HepG2 (cell line): ENCODE results near the gene FGD2. TPM values are rescaled to one million over a fixed set of nuclear protein-coding genes. Genes with fewer than 3 reads are reported as not detected.

Source experiments
- ATAC-seq: fragments of 200-7000 bp; cut with Tn5 transposase; 3 replicates; pipeline ENCODE4 v1.9.1; 2020; ENCODE audit warnings: mild to moderate bottlenecking, moderate library complexity
- BruUV-seq: library from RNA; stranded (reverse); fragments of 400-500 nt; replicated peaks from 2 replicates; lab custom pipeline; 2021; lab: Mats Ljungman, UMichigan
- CTCF ChIA-PET: fragments of 300-600 bp; formaldehyde crosslinking; extraction: SDS; loops from one replicate; lab custom pipeline; 2021; ENCODE audit warnings: low total read pairs, inconsistent platforms, low intra/inter-chr PET ratio; lab: Yijun Ruan, JAX
- POLR2A ChIA-PET: fragments of 350-600 bp; sonication (Branson Sonifier 250); formaldehyde crosslinking; loops from one replicate; lab custom pipeline; 2020; ENCODE audit warnings: antibody characterized with exemption, inconsistent platforms; lab: Yijun Ruan, JAX
- DNase-seq: peaks from one replicate; pipeline ENCODE4 v3.0.0-alpha.2; 2015; ENCODE audit warnings: low spot score
- FAIRE-seq: peaks from 3 replicates; lab custom pipeline; 2011; peaks lifted over from hg19 to GRCh38; lab: Jason Lieb, UNC
- H2AFZ ChIP-seq: one replicate; pipeline ENCODE4 v1.6.1; 2011; ENCODE audit warnings: low read length, inconsistent platforms
- H3K27ac ChIP-seq: fragments of 300-600 bp; 3 replicates; pipeline ENCODE4 v1.8.0; 2011; ENCODE audit warnings: mixed run types, mild to moderate bottlenecking, mixed read lengths, low read length, inconsistent platforms; ENCODE audit not compliant: insufficient read depth; ENCODE audit errors: extremely low read length
- H3K27me3 ChIP-seq, 2 experiments: fragments of 200-600 bp in 1 of 2; 2 replicates in 1 of 2; 3 replicates in 1 of 2; pipeline versions ENCODE4 v1.6.0 to v1.8.0; 2011; ENCODE audit warnings: low read length in 2 of 2, mild to moderate bottlenecking in 2 of 2, moderate library complexity in 2 of 2, inconsistent platforms in 1 of 2; ENCODE audit not compliant: insufficient read depth in 2 of 2, control insufficient read depth in 1 of 2
- H3K36me3 ChIP-seq, 2 experiments: fragments of 200-600 bp in 1 of 2; replicated peaks in 1 of 2; 2 replicates in 1 of 2; 3 replicates in 1 of 2; pipeline versions ENCODE4 v1.5.1 to v1.8.0; 2011; ENCODE audit warnings: low read length in 2 of 2, inconsistent platforms in 1 of 2; ENCODE audit not compliant: insufficient read depth in 2 of 2, control insufficient read depth in 1 of 2
- H3K4me1 ChIP-seq: 2 replicates; pipeline ENCODE4 v1.5.1; 2012; ENCODE audit warnings: low read length, inconsistent platforms; ENCODE audit not compliant: insufficient read depth
- H3K4me2 ChIP-seq: 2 replicates; pipeline ENCODE4 v1.6.0; 2011; ENCODE audit warnings: low read depth, low read length, inconsistent platforms
- H3K4me3 ChIP-seq, 3 experiments: fragments of 200-600 bp in 1 of 3; sonication (generic), shearing (Covaris generic) in 1 of 3; replicated peaks in 1 of 3; 2 replicates each; pipeline ENCODE4 v1.5.1; 2011 to 2016; ENCODE audit warnings: low read length in 3 of 3, inconsistent platforms in 2 of 3, low read depth in 2 of 3, mild to moderate bottlenecking in 2 of 3, control low read depth in 1 of 3, mixed read lengths in 1 of 3; ENCODE audit not compliant: insufficient read depth in 1 of 3
- H3K79me2 ChIP-seq: one replicate; pipeline ENCODE4 v1.6.1; 2011; ENCODE audit warnings: low read length, inconsistent platforms; ENCODE audit not compliant: insufficient read depth
- H3K9ac ChIP-seq: 2 replicates; pipeline ENCODE4 v1.6.0; 2011; ENCODE audit warnings: mild to moderate bottlenecking, low read depth, low read length, inconsistent platforms; ENCODE audit not compliant: insufficient read depth
- H3K9me3 ChIP-seq: 2 replicates; pipeline ENCODE4 v1.5.1; 2012; ENCODE audit warnings: mild to moderate bottlenecking, low read length
- H4K20me1 ChIP-seq: 2 replicates; pipeline ENCODE4 v1.6.0; 2011; ENCODE audit warnings: inconsistent platforms, mild to moderate bottlenecking, low read length, moderate library complexity; ENCODE audit not compliant: insufficient read depth
- HOMEZ ChIP-seq: IDR thresholded peaks from 2 replicates; pipeline ENCODE4 v1.6.1; 2016; ENCODE audit warnings: low read depth
- PRDM15 ChIP-seq: sonication (generic); formaldehyde crosslinking; IDR thresholded peaks from 2 replicates; pipeline ENCODE4 v1.4.0; 2020; ENCODE audit warnings: missing genetic modification reagents
- SIX4 ChIP-seq: sonication (generic); formaldehyde crosslinking; IDR thresholded peaks from 2 replicates; pipeline ENCODE4 v1.4.0; 2020; ENCODE audit warnings: missing genetic modification reagents
- ZFP36L1 ChIP-seq: sonication (generic); formaldehyde crosslinking; IDR thresholded peaks from 2 replicates; pipeline ENCODE4 v1.8.0; 2022; ENCODE audit warnings: mild to moderate bottlenecking, missing genetic modification reagents, moderate library complexity
- ZMYM3 ChIP-seq: sonication (generic); formaldehyde crosslinking; IDR thresholded peaks from 2 replicates; pipeline ENCODE4 v1.5.1; 2020; ENCODE audit warnings: mild to moderate bottlenecking, missing genetic modification reagents
- ZNF501 ChIP-seq: sonication (generic); formaldehyde crosslinking; IDR thresholded peaks from 2 replicates; pipeline ENCODE4 v1.5.1; 2020; ENCODE audit warnings: mild to moderate bottlenecking, moderate library complexity, missing genetic modification reagents
- ZNF629 ChIP-seq: sonication (generic); formaldehyde crosslinking; conservative IDR thresholded peaks from 2 replicates; pipeline ENCODE4 v1.5.0; 2020; ENCODE audit warnings: missing genetic modification reagents
- WGBS: methylation state at CpG from one replicate; pipeline ENCODE4 v1.1.6; 2017; ENCODE audit warnings: low lambda C conversion rate; 5-methylcytosine and 5-hydroxymethylcytosine counted together
- in situ Hi-C: cut with HindIII; loops from 2 replicates; pipeline ENCODE4 v1.10.0; 2017; ENCODE audit warnings: low pct_unique_long_range_greater_than_20kb; ENCODE audit not compliant: extremely low pct_ligation_motif_present
- intact Hi-C: fragments of 100-400 bp; cut with micrococcal nuclease; formaldehyde crosslinking; loops from one replicate; pipeline ENCODE4 v1.10.0; 2022; ENCODE audit not compliant: unreplicated experiment
- polyA plus RNA-seq, 8 experiments: library from polyadenylated mRNA; depleted of rRNA in 3 of 8; stranded (reverse) in 7 of 8; unstranded in 1 of 8; fragments of >200 nt; fragmentation: Illumina TruSeq in 4 of 8; extraction: Trizol in 4 of 8; gene quantifications; 2 replicates each; pipeline versions ENCODE4 v1.2.1 to v1.2.3, GENCODE V29; 2011 to 2016; ENCODE audit warnings: low read depth in 4 of 8, missing spikeins in 1 of 8, mixed read lengths in 1 of 8; ENCODE audit not compliant: insufficient read depth in 1 of 8
- total RNA-seq, 5 experiments: library from RNA; depleted of rRNA; stranded (reverse); fragments of >200 nt; fragmentation: Illumina TruSeq; extraction: Trizol; gene quantifications; 2 replicates each; pipeline ENCODE4 v1.2.3, GENCODE V29; 2016; ENCODE audit warnings: low read depth in 1 of 5

The FGD2 gene
- total and polyA plus RNA-seq, 2 of the 13 experiments (the other 11 are each of a cell fraction or from before 2014, with no cell fraction given) = not detected

DNA sequence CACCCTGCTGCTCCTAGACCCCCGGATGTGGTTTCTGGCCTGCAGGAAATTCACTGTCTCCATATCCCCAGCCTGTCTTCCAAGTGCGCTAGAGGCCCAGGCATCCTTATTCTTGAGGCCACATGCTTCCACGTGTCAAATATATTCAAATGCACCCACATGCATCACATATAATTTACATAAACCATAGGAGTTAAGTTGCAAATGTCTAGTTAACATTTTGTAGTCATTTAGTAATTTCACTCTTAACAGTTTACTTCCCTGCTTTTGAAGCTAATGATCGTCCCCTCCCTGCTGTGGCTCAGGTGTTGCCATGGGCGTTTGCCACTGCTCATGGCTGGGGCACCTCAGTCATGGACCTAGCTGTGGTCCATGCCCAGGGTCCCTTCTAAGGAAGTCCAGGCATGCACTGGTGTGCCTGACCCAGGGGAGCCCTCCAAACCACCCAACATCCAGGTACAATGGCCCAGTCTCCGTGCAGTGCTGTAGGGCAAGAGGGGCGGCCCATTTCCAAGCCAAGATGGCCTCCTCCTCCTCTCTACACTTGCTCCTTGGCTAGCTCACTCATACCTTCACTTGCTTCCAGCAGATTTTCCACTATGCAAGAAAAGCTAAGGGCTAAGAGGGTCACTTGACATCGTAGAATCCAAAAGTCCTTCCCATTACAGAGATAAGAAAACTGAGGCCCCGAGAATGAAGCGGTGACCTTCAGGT lies 42.4 kb downstream of the FGD2 start:
- DNase-seq (no peak), FAIRE-seq (no peak), ATAC-seq (no peak)
- Histone ChIP-seq H3K4me3 (no peak overlapping the region), H3K27ac (no peak overlapping the region), H3K79me2 (no peaks in the 10 kb centered on the region), H4K20me1 (no peaks in the 10 kb centered on the region), H3K4me1 (peaks cover 45% of the 10 kb centered on the region), H3K9me3 (no peaks in the 10 kb centered on the region), H3K27me3 (peaks cover 2 to 17% of the 10 kb centered on the region in 2 experiments; a peak in 4 of 5 replicates), H3K4me2 (no peak overlapping the region), H2AFZ (no peak overlapping the region), H3K36me3 (no peaks in the 10 kb centered on the region), H3K9ac (no peak overlapping the region)
- 43% methylated on average over 10 of the region's 10 CpGs for whole genome bisulfite sequencing
- no peak for TF ChIP-seq HOMEZ (CRISPR knock-in tag)
- TF ChIP-seq ZNF629 = peak; percentile 85
- TF ChIP-seq ZMYM3 (CRISPR knock-in tag) = peak; percentile 55; the same call in 1 of the 2 replicates
- POLR2A ChIA-PET = interaction anchor here (0.6 to 1.3 kb wide), 5 partner anchors 19 to 128 kb away, joined by 3 to 5 read pairs (median 3); no protein-coding TSS in a partner anchor
- in situ Hi-C loops (no loop called here), intact Hi-C loops (no loop called here)
- no TSS peak for BruUV-seq
- CTCF ChIA-PET = no interaction called here

- Histone ChIP-seq H3K9ac (no peak overlapping the region), H4K20me1 (no peaks in the 10 kb centered on the region), H3K4me3 (no peak overlapping the region), H3K27ac (no peak overlapping the region), H2AFZ (no peak overlapping the region), H3K9me3 (no peaks in the 10 kb centered on the region), H3K27me3 (peaks cover 2 to 17% of the 10 kb centered on the region in 2 experiments; a peak in 4 of 5 replicates), H3K36me3 (no peaks in the 10 kb centered on the region), H3K4me1 (peaks cover 49% of the 10 kb centered on the region), H3K79me2 (no peaks in the 10 kb centered on the region), H3K4me2 (no peak overlapping the region)
- peak; percentile 42; the same call in 1 of the 2 replicates for TF ChIP-seq PRDM15
- 0 out of 2 replicates have a peak, but pooled peaks have one; percentile 41 for TF ChIP-seq ZFP36L1
- TF ChIP-seq ZNF501 (CRISPR knock-in tag) = 0 out of 2 replicates have a peak, but pooled peaks have one; percentile 23
- TF ChIP-seq SIX4 (CRISPR knock-in tag) = no peak
- no TSS peak for BruUV-seq
- no peak for ATAC-seq
- no peak for FAIRE-seq
- in situ Hi-C loops = no loop called here
- 25% methylated on average over 3 of the region's 3 CpGs for WGBS
- intact Hi-C loops = no loop called here
- DNase-seq = no peak
- POLR2A ChIA-PET = interaction anchor here (0.6 to 1.1 kb wide), 3 partner anchors 83 to 128 kb away, joined by 3 read pairs; no protein-coding TSS in a partner anchor
- CTCF ChIA-PET = no interaction called here
Observed at GRCh38 chr6:37048403-37048850, 43.0 kb downstream of the FGD2 start.
